Myocyte (in vitro differentiated cells): ENCODE data around the gene ATP5F1D. TPM values are rescaled to one million over a fixed set of nuclear protein-coding genes. Genes with fewer than 3 reads are reported as not detected.

Experiments
- DNase-seq: peaks from one replicate; pipeline ENCODE4 v3.0.0-alpha.2; 2012; ENCODE audit warnings: low read depth
- total RNA-seq: library from RNA; depleted of rRNA; stranded (reverse); fragments of >200 nt; gene quantifications from 2 replicates; pipeline ENCODE4 v1.2.3, GENCODE V29; 2014

Gene ATP5F1D
- total RNA-seq, 1 donor from 2014 or later = 61.9 TPM

DNA sequence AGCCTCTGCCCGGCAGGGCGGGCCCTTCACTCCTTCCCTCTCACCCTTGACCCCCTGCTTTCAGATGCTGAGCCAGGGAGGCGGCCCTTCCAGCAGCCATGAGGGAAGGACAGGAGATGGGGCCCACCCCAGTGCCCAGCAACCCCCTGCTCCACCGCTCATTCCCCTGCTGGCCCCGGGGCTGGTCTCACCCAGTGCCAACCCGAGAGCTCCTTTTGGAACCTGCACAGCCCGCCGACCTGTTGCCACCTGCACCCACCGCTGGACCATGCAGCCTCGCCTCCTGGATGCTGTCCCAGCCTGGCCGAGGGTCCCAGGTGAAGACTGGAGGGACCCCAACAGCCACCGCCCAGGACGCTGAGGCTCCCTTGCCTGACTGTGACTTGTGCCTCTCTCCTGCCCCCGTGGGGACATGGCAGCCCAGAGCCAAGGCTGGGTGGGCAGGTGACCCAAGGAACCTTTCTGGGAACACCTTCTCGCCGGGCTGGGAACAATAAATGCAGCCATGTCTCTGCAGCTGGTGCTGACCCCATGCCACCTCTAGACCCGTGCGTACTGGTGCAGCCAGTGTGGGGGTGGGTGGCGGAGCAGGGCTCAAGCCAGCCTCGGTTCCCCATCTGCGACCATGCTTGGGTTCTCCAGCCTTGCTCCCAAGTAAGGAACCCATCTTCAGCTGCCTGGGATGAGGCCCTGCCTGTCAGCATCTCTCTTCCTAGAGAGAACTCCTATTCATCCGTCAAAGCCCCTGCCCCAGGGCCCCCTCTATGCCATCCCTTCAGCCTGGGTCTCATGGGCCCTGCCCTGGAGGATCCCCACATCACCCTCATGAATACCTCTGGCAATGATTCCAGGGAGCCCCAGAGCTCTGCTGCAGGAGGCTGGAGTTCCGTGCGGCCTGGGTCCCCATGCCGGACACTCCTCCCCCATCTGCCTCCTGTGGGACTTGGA lies 37.4 kb downstream of the ATP5F1D start:
- no peak for DNase-seq

DNA sequence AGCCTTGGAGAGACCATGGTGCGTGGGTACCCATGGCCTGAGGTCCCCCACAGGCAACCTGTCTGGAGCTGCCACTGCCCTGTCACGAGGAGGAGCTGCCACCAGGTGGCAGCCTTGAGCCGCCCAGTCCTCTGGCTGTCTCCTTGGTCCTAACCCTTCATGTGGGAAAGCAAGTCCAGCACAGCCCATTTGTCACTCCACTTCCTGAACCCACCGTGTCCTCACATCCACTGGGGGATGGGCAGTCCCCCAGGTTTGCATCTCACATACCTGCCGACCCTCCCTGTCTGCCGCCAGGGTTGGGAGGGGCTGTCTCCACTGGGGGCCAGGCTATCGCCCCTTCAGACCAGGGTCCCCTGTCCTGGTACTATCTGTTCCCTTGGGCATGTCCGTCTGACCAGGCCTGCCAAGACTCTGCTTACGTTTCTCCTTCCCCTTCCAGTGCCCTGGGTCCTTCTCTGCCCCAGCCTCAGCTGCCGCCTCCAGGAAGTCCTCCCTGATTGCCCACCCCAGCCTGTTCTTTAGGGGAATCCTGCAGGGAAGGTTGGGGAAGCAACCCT lies 38.3 kb downstream of the ATP5F1D start:
- peak; percentile 81 for DNase-seq

DNA sequence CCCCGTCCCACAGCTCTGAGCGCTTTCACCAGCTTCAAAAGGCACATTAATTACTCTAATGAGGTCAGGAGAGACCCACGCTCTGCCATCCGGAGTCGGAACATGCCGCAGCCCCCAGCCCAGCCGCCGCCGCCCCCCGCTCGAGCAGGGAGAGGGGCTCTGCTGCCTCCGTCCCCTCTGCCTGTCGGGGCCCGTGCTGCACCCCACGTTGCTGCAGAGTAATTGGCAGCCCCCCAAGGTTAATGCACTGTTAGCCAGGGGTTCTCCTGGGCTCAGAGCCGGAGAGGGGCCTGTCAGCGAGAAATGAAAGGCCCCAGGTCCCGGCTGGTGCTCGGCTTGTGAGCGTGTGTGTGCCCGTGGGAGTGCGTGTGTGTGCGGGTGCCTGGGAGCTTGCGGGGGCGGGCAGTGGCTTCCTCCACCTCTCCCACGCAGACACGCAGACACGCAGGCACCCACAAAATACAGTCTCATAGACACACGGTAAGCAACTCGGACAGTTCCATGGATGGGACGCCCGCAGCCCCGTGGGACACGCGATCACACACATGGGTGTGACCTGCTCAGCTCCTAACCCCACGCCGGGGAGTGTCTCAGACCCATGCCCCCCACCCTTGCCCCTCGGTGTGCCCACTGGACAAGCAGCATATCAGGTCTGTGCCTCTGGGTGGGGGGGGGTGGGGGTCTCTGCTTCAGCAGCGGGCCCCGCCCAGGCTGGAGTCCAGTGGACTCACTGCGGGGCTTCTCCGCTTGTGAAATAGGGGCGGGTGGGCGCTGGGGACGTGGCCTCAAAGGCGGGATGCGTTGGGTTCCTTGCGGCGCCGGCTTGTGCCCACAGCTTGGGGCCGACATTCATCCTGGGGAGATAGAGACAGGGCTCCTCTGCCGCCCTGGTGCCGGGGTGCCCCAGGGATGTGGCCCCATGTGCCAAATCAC lies 39.4 kb downstream of the ATP5F1D start:
- DNase-seq = no peak

DNA sequence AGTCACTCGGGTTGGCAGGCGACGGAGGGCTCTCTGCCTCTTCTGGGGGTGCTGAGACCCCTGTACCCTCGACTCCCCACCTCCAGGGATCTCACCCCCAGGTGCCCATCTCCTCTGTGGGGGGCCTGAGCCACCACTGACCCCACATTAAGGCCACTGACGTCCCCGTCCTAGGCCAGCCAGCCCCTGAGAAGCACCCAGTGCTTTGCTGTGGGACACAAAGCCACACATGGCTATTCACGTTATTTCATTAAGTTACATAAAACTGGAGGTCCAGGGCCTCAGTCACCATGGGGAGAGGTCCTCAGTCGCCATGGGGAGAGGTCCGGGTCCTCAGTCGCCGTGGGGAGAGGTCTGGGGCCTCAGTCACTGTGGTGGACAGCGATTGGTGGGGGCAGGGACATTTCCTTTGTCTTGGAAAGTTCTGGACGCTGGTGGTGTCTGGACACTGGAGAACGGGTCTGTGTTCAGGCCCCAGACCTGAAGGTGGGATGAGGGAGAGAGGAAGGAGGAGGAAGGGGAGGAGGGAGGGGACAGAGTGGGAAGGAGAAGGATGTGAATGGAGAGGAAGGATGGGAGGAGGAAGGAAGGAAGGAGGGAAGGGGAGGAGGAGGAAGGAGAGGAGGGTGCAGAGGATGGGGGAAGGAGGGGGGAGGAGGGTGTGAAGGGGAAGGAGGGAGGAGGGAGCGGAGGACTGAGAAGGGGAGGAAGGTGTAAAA lies 40.2 kb downstream of the ATP5F1D start:
- DNase-seq = no peak

DNA sequence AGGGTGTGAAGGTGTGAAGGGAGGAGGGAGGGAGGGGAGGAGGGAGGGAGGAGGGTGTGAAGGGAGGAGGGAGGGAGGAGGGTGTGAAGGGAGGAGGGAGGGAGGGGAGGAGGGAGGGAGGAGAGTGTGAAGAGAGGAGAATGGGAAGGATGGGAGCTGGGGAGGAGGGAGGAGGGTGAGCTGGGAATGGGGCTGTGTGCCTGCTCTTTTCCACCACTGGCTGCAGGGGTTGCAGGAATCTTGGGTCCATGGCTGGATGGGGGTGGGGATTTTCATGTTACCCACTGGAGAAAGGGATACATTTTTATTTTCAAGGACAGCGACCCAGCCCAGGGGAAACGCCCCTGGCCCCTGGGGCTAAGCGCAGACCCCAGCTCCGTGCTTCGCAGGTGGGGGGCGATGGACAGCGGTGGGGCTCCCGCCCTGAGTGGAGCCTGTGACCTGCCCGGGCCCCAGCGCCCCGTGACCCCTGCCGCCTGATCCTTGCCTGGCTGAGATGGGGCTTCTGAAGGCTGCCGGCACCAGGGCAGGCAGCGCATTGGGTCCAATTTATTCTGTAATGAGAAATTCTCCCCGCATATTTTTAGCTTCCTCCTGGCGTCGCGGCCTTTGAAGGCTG lies 41.1 kb downstream of the ATP5F1D start:
- no peak for DNase-seq

DNA sequence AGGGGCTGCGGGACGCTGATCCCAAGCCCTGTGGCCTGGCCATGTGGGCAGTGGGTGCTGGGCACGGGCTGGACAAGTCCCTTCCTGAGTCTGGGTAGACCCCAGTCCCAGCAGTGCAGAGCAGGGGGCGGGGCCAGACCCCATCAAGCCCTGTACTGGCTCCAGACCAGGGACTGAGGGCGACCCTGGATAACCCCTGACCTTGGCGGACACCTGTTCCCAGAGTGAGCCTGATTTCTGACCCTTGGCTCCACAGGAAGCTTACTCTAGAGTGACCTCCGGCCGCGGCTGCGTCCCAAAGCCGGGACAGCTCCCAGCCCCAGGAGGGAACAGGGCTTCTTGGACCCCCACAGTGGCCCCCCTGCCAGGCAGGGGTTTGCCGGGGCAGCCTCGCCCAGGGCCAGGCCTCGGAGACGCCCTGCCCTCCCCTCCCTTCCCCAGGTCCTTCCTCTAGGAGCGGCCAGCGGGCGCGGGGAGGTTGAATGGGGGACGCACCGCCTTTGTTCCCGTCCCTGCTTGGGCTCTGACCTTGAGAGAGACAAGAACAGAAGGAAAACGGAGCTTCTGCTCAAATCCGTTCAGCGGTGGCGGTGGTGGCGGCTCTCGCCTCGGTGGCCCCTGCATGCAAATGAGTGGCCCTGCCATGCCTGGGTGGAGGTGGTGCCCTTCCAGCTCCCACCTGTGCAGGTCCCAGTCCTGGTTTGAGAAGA lies 41.8 kb downstream of the ATP5F1D start:
- no peak for DNase-seq

DNA sequence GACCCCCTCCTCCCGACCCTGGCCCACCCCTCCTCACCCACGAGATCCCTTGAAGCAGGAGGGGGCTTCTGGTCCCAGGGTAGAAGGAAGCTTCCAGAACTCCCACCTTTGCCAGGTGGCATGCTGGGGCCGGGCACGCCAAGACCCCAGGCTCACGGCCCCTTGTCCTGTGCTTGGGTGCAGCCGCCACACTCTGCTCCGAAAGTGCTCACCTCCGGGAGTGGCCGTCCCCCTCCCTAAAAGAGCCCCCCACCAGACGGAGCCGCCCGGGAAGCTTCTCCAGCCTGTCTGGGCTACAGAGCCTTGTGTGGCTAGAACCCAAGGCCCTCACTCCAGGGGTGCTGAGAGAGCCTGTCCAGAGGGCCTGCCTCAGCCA lies 42.4 kb downstream of the ATP5F1D start:
- DNase-seq = no peak

DNA sequence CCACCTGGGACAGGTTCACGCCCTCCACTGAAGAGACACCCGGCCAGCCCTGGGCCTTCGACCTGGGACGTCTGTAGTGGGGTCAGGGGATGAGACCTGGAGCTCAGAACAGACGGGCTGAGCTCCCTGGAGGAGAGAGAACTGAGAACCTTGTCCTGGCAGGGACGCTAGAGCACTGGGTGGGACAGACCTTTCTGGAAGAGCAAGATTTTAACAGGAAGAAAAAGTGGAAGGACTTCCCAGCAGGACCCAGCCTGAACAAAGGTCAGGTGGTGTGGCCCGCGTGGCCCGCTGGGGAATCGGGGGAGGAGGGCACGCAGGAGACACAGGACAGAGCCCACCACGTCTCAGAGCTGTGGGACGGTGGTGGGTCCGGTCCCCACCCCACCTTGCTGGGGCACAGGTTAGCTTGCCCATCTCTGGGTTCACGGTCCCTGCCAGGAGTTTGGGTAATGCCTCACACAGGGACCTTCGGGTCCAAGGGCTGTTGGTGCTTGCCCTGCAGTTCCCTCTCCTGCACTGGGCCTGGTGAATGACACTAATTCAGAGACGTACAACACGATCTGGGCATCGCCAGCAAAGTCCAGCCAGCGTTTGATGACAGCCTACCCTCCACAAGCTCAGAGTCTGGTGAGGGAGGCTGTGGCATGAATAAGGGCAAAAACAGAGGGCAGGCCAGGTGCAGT lies 42.9 kb downstream of the ATP5F1D start:
- DNase-seq = no peak

DNA sequence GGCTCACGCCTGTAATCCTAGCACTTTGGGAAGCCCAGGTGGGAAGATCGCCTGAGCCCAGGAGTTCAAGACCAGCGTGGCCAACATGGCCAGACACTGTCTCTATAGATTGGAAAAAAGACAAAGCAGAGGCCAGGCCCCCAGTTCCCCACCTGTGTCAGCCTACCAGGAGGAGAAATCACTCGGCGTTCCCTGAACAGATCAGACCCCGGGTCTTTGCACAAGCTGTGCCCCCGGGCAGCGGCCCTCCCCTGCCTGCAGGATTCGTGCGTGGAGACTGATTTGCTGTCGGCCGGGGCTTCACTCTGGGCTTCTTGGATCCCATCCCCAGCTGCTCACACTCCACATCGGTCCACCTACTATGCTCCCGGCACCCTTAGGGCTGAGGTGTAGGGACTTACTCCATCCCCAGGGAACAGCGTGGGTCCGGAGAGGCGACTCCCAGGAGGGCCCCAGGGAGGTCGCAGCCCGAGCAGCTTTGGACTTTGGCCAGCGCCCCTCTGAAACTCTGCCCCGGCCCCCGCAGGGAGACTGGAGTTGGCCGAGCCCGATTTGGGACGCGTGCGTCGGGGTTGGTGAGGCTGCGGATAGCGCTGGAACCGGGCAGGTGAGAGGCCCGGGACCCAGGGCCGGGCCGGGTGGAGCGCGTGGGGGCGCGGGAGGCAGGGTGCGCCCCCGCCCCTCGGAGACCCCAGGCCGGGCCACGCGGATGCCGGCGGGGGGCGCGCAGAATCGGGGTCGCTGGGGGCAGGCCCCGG lies 43.6 kb downstream of the ATP5F1D start:
- no peak for DNase-seq

DNA sequence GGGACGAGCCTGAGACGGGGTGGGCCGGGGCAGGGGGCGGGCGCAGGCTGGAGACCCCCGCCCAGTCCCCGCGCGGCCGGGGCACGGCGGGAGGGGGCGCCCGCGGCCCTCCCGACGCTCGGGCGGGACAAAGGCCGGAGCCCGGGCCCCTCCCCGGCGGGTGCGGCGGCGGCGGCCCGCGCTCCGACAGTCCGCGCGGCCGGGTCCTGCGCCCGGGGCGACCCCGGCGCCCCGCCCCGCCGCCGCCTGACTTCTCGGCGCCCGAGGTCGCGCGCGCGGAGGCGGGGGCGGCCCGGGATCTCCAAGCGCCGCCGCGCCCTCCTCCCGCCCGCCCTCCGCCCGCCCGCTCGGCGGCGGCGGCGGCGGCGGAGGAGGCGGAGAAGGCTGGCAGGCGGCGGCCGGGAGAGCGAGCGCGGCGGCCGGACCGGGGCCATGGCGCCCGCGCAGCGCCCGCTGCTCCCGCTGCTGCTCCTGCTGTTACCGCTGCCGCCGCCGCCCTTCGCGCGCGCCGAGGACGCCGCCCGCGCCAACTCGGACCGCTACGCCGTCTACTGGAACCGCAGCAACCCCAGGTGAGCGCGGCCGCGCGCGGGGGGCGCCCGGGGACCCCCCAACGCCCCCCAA lies 44.3 kb downstream of the ATP5F1D start, which contains the start of gene EFNA2:
Gene EFNA2, plus strand, starts transcription at position 137 of the 624 bp plus-strand sequence. Its CDS starts 296 bp downstream, at position 433.
- DNase-seq = no peak

DNA sequence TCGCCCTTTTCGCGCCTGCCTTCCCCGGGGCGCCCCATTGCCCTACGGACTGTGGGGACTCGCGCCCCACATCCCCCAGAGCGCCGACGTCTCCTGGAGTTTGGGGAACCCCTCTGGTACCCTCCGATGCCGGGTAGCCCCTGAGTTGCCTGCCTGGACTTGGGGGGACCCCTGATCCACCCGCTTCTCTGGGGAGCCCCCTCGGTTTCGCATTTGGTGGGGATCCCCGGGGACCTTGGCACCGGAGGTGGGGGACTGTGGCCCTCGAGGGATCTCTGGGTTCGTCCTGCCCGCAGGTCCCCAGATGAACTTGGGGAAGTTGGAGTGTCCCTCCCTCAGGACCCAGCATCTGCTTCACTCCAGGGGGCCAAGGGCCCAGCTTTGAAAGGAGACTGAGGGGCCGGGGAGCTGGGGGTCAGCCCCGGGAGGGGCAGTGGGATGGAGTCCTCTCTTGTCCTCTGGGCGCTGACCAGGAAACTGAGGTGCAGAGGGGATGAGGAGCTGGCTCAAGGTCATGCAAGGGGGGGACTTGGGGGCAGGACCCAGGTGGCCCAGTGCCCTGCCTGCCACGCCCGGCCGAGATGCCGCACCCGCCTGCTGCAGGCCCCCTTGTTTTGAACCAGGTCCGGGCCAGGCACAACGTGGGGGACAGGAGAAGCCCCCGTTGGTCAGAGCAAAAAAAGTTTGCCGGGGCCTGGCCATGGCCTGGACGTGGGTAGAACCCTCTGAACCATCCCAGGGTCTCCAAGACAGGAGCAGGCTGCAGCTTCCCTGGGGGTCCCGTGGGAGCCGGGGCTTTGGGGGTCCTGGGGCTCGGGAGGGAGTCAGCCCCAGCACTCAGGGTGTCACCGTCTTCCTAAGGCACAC lies 45.2 kb downstream of the ATP5F1D start:
- DNase-seq = no peak

DNA sequence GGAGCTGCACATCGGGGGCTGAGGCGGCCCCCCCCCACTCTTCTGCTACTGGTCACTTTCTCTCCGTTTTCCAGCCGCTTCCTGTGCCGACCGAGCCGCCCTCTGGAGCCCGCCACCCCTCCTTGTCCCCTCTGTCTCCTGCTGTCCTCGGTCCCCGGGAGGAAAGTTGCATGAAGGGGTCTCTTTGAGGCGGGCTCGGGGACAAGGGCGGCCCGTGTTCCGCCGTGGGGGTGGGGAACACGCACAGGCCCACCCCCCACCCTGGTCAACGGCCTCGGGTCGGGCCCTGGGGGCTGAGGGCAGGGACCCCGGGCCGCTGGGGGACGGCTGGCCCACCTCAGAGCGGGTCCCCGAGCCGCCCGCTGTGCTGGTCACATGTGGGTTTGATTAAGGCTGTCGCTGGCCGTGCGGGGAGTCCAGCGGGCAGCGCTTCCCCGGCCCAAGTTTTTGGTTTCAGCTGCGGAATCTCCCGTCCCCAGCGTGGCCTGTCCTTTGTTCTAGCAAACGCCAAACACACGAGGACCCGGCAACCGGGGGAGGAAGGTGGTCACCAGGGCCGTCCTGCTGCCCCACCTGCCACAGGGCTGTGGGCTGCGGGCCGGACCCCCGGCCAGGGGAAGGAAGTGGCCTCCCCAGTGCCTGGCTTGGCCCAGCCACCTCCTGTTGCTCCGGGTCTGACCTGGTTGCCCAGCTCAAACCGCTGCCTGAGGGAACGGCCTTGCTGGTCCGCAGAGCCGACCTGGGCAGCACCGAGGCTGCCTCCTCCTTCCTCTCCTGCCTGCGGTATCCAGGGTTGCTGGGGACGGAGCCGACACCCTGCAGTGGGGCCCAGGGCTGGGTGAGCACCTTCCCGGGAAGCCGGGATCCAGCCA lies 46.0 kb downstream of the ATP5F1D start:
- DNase-seq = no peak

DNA sequence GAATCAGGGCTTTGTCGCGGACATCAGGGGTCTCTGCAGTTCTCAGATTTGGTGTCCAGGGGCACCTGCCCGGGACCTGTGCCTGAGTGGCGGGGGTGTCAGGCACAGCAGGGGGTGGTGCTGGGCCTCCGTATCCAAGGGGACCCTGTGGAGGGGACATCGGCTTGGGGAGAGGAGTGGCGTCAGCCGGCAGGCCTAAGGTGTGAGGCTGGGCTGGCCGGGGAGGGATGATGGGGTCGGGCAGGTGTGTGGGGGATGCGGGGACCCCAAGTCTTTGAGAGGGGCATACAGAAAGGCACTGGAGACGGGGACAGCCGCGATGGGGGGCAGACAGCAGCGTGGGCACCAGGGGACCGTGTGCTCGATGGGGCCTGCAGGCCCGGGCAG lies 46.7 kb downstream of the ATP5F1D start:
- DNase-seq = no peak

DNA sequence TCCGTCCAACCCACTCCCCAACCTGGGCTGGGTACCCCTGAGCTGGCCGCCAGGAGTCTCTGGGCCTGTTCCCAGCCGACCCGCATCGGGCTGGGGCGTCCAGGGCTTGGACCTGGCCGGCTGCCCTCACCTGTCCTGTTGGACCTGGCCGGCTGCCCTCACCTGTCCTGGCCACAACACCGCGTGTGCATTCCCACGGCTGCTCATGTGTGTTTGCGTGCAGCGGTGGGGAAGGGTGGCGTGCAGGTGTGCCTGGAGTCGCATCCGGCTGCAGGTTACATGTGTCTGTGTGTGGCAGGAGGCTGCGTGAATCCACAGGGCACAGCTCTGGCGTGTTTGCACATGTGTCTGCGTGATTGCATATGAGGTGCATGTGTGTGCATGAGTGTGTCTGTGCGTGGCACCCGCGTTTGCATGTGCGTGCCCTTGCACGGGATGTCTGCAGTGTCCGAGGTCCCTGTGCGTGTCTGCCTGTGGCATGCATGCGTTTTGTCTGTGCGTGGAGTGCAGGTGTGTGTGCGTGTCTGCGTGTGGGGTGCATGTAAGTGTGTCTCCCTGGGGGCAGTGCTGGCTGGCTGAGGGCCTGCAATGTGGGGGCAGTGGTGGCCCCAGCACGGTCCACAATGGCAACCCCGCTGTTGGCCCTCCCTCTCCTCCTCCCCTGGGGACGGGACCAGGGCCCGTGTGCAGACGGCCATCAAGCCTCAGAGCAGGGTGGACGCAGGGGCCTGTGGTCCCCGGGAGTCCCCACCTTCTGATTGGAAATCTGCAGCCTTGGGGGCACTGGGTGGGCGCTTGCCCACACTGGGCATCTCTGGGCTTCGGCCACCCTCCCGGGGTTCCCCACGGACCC lies 47.5 kb downstream of the ATP5F1D start:
- DNase-seq = no peak

DNA sequence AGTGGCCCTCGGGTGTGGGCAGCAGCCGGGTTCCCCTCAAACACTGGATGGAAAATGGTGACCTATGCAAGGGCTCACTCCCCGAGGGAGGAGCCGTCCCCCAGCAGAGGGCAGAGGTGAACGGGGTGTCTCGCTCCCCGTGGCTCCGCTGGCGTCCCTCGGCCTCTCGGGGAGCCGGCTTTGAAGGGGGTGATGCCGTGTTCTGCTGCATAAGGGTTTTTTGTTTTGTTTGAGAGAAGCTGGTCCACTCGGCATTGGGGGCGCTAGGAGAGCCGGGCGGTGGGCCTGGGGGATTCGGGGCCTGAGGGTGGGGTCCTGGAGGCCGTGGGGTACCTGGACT lies 48.1 kb downstream of the ATP5F1D start:
- no peak for DNase-seq
